ENCODE measurements around the gene BCAR1.
"Not testable (repeated sequence)": the region's sequence is repeated elsewhere in the genome, so short reads cannot be mapped to it uniquely, and the experiment has no call there.

Gene BCAR1

DNA sequence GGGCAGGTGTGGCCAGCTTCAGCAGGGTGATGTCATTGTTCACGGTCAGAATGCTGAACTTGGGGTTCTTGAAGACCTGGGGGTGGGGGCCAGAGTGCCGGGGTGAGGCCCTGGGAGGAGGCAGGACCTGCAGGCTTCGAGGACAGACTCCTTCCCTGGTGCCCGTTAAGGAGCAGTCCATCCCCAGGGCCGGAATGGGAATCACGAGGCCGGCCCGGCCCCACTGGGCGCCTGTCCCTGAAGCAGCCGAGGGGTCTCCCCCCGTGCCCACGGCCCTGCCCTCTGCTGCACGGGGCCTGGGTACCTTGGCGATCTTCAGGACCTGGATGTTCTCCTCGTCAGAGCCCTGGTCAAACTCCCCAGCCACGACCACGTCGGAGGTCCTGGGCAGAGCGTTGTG lies 46.0 kb downstream of the BCAR1 start:
- H3K79me1 ChIP-seq (ENCODE audit: low read length); H2AK5ac ChIP-seq (ENCODE audit: low read length); H3K23ac ChIP-seq (ENCODE audit: low read length); H3K4me3 ChIP-seq (ENCODE audit: low read depth, low read length); H3K79me2 ChIP-seq (ENCODE audit: control insufficient read depth, insufficient read depth, low read length, poor library complexity); H3K4me2 ChIP-seq (ENCODE audit: low read length); H2BK120ac ChIP-seq (ENCODE audit: insufficient read depth, low read length, poor library complexity); H2AFZ ChIP-seq (ENCODE audit: insufficient read depth, low read length, poor library complexity); H3K9me3 ChIP-seq (ENCODE audit: insufficient read depth, low read depth, low read length); H2BK5ac ChIP-seq (ENCODE audit: low read depth, low read length, poor library complexity); H4K8ac ChIP-seq (ENCODE audit: low read depth, low read length); H3K18ac ChIP-seq (ENCODE audit: low read length); H3K27me3 ChIP-seq (ENCODE audit: insufficient read depth, low read length); H3K14ac ChIP-seq (ENCODE audit: low read length); H4K12ac ChIP-seq (ENCODE audit: low read depth, low read length); DNase-seq; H3K36me3 ChIP-seq (ENCODE audit: control insufficient read depth in 1 of 2, insufficient read depth in 2 of 2, low read length in 2 of 2); H4K91ac ChIP-seq (ENCODE audit: low read depth, low read length); H3K9ac ChIP-seq (ENCODE audit: low read length); H3K4me1 ChIP-seq (ENCODE audit: control insufficient read depth in 1 of 2, insufficient read depth in 2 of 2, low read length in 2 of 2); H3K27ac ChIP-seq (ENCODE audit: low read depth, low read length); H3K4ac ChIP-seq (ENCODE audit: low read depth, low read length); H2BK12ac ChIP-seq (ENCODE audit: low read length): not testable (repeated sequence)
- WGBS (ENCODE audit: extremely low coverage, insufficient coverage, insufficient read length) = no CpG with 5 or more reads among the region's 19 CpGs

DNA sequence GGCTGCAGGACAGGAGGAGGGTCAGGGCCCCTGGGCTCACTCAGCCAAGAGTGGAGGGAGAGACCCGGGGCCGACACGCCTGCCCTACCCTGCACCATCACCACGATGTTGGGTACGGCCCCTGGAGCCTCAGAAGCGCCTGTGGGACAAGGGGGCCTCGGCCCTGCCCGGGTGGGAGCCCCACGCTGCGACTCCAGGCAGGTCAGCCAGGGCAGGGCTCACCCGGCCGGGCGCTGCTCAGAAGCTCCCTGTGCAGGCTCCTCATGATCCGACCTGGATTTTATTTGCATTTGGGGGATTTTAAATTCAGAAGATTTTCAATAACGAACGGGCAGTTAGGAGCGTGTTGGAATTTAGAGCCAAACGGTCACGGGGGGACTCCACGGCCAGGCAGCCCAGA lies 46.5 kb downstream of the BCAR1 start:
- not testable (repeated sequence) for H2AFZ ChIP-seq (ENCODE audit: insufficient read depth, low read length, poor library complexity); H3K4me1 ChIP-seq (ENCODE audit: control insufficient read depth in 1 of 2, insufficient read depth in 2 of 2, low read length in 2 of 2); H2AK5ac ChIP-seq (ENCODE audit: low read length); H2BK12ac ChIP-seq (ENCODE audit: low read length); H3K9ac ChIP-seq (ENCODE audit: low read length); H3K27ac ChIP-seq (ENCODE audit: low read depth, low read length); H4K12ac ChIP-seq (ENCODE audit: low read depth, low read length); H3K79me1 ChIP-seq (ENCODE audit: low read length); H3K9me3 ChIP-seq (ENCODE audit: insufficient read depth, low read depth, low read length); H3K23ac ChIP-seq (ENCODE audit: low read length); H3K4ac ChIP-seq (ENCODE audit: low read depth, low read length); H2BK5ac ChIP-seq (ENCODE audit: low read depth, low read length, poor library complexity); H3K18ac ChIP-seq (ENCODE audit: low read length); H4K8ac ChIP-seq (ENCODE audit: low read depth, low read length); H3K4me3 ChIP-seq (ENCODE audit: low read depth, low read length); H3K4me2 ChIP-seq (ENCODE audit: low read length); H4K91ac ChIP-seq (ENCODE audit: low read depth, low read length); H3K79me2 ChIP-seq (ENCODE audit: control insufficient read depth, insufficient read depth, low read length, poor library complexity); H3K36me3 ChIP-seq (ENCODE audit: control insufficient read depth in 1 of 2, insufficient read depth in 2 of 2, low read length in 2 of 2); H3K14ac ChIP-seq (ENCODE audit: low read length); DNase-seq; H3K27me3 ChIP-seq (ENCODE audit: insufficient read depth, low read length); H2BK120ac ChIP-seq (ENCODE audit: insufficient read depth, low read length, poor library complexity)
- WGBS (ENCODE audit: extremely low coverage, insufficient coverage, insufficient read length) = no CpG with 5 or more reads among the region's 20 CpGs

GRCh38 chr16:75204410-75204758 lies 47.0 kb downstream of the BCAR1 start:
- no peak overlapping the region for H2BK5ac ChIP-seq (ENCODE audit: low read depth, low read length, poor library complexity)
- WGBS (ENCODE audit: extremely low coverage, insufficient coverage, insufficient read length) = no CpG with 5 or more reads among the region's 6 CpGs

GRCh38 chr16:75203667-75204409 lies 47.6 kb downstream of the BCAR1 start:
- no peaks in the 10 kb centered on the region for H3K9me3 ChIP-seq (ENCODE audit: insufficient read depth, low read depth, low read length)
- H2AFZ ChIP-seq (ENCODE audit: insufficient read depth, low read length, poor library complexity) = no peak overlapping the region
- no peak overlapping the region for H2AK5ac ChIP-seq (ENCODE audit: low read length)
- H3K36me3 ChIP-seq (ENCODE audit: control insufficient read depth in 1 of 2, insufficient read depth in 2 of 2, low read length in 2 of 2) = no peaks in the 10 kb centered on the region
- no peak overlapping the region for H4K12ac ChIP-seq (ENCODE audit: low read depth, low read length)
- no peak overlapping the region for H3K14ac ChIP-seq (ENCODE audit: low read length)
- no peak overlapping the region for H3K4ac ChIP-seq (ENCODE audit: low read depth, low read length)
- H4K8ac ChIP-seq (ENCODE audit: low read depth, low read length) = no peak overlapping the region
- no peak overlapping the region for H3K18ac ChIP-seq (ENCODE audit: low read length)
- H3K23ac ChIP-seq (ENCODE audit: low read length) = no peak overlapping the region
- H4K91ac ChIP-seq (ENCODE audit: low read depth, low read length) = no peak overlapping the region
- H3K27me3 ChIP-seq (ENCODE audit: insufficient read depth, low read length) = no peaks in the 10 kb centered on the region
- H3K79me1 ChIP-seq (ENCODE audit: low read length) = peaks cover 4% of the 10 kb centered on the region
- H3K4me3 ChIP-seq (ENCODE audit: low read depth, low read length) = no peak overlapping the region
- H2BK120ac ChIP-seq (ENCODE audit: insufficient read depth, low read length, poor library complexity) = no peak overlapping the region
- no CpG with 5 or more reads among the region's 13 CpGs for WGBS (ENCODE audit: extremely low coverage, insufficient coverage, insufficient read length)
- DNase-seq = no peak
- no peak overlapping the region for H3K9ac ChIP-seq (ENCODE audit: low read length)
- H3K79me2 ChIP-seq (ENCODE audit: control insufficient read depth, insufficient read depth, low read length, poor library complexity) = no peaks in the 10 kb centered on the region
- H3K27ac ChIP-seq (ENCODE audit: low read depth, low read length) = no peak overlapping the region
- no peak overlapping the region for H2BK12ac ChIP-seq (ENCODE audit: low read length)
- H2BK5ac ChIP-seq (ENCODE audit: low read depth, low read length, poor library complexity) = no peak overlapping the region
- H3K4me1 ChIP-seq (ENCODE audit: control insufficient read depth in 1 of 2, insufficient read depth in 2 of 2, low read length in 2 of 2) = no peaks in the 10 kb centered on the region
- H3K4me2 ChIP-seq (ENCODE audit: low read length) = no peak overlapping the region

More at GRCh38 chr16:75204410-75204758, 47.0 kb downstream of the BCAR1 start:
- Histone ChIP-seq H3K23ac (ENCODE audit: low read length) (no peak overlapping the region), H3K4me3 (ENCODE audit: low read depth, low read length) (no peak overlapping the region), H3K4me1 (ENCODE audit: control insufficient read depth in 1 of 2, insufficient read depth in 2 of 2, low read length in 2 of 2) (no peaks in the 10 kb centered on the region), H3K4me2 (ENCODE audit: low read length) (no peak overlapping the region), H3K27me3 (ENCODE audit: insufficient read depth, low read length) (no peaks in the 10 kb centered on the region), H3K9ac (ENCODE audit: low read length) (no peak overlapping the region), H3K27ac (ENCODE audit: low read depth, low read length) (no peak overlapping the region), H3K36me3 (ENCODE audit: control insufficient read depth in 1 of 2, insufficient read depth in 2 of 2, low read length in 2 of 2) (no peaks in the 10 kb centered on the region), H4K12ac (ENCODE audit: low read depth, low read length) (no peak overlapping the region), H3K79me2 (ENCODE audit: control insufficient read depth, insufficient read depth, low read length, poor library complexity) (no peaks in the 10 kb centered on the region), H4K8ac (ENCODE audit: low read depth, low read length) (no peak overlapping the region), H2AK5ac (ENCODE audit: low read length) (no peak overlapping the region), H2BK12ac (ENCODE audit: low read length) (no peak overlapping the region), H3K14ac (ENCODE audit: low read length) (no peak overlapping the region), H3K4ac (ENCODE audit: low read depth, low read length) (no peak overlapping the region), H3K9me3 (ENCODE audit: insufficient read depth, low read depth, low read length) (no peaks in the 10 kb centered on the region), H2AFZ (ENCODE audit: insufficient read depth, low read length, poor library complexity) (no peak overlapping the region), H3K18ac (ENCODE audit: low read length) (no peak overlapping the region), H2BK120ac (ENCODE audit: insufficient read depth, low read length, poor library complexity) (no peak overlapping the region), H4K91ac (ENCODE audit: low read depth, low read length) (no peak overlapping the region), H3K79me1 (ENCODE audit: low read length) (peaks cover 4% of the 10 kb centered on the region)
- DNase-seq = no peak
